Pons (tissue), 1 donor: ENCODE data around the gene ERICH4.
"Not testable (repeated sequence)": the region's sequence is repeated elsewhere in the genome, so short reads cannot be mapped to it uniquely, and the experiment has no call there.

Experiments used
- DNase-seq: peaks from one replicate; pipeline ENCODE4 v3.0.0-alpha.2; 2016; ENCODE audit warnings: low spot score

The ERICH4 gene

DNA sequence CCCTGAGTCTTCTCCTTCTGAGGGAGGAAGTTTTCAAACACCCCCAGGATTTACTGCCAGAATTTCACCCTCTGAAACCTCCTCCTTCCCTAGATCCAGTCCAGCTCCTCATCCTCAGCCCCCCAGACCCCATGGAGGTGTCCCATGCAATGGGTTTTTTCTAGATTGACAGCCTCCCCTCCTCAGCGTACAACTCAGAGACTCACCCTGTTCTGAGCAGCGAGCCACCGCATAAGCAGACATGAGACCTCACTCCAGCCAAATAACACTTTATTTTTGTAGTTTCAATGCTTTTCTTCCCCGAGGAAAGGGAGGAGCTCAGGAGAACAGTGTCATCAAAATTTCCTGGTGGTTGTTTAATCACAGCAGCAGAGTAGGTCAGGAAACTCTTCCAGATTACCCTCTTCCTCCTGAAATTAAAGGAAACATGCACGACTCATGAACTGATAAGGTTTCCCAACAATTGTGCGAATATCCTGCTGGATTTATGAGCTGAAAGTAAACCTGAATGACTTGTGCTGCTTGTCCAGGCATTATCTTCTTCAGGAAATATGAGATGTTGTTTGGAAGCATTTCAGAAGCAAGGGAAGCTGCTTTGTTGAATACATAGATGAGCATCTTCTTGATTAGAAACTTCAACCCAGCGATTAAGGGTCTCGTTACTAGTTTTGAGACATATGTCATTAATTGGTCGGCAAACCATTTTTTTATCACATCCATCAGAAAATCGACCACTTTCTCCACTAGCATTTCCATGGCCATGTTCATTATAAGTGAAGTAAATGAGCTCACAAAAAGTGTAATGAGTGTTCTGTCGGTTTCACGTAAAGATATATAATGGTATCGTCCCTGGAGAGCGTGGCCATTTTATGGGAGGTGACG lies 36.2 kb downstream of the ERICH4 start:
- DNase-seq: no peak

DNA sequence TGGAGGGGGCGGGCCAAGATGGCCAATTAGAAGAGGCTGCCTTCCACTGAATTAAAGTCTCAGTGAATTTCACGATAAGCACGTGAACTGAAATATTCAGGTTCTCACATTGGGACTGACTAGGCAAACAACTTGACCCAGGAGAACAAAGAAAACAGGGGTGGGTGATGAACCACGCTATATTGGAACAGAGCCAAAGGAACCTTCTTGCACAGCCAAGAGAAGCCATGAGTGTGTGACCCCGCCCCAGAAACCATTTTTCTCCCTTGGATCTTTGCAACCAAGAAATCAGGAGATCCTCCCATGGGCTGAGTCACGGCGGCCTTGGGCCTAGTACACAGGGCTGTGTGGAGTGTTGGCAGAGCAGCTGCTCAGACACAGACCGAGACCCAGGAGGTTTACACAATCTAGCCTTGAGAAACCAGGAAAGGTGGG lies 36.8 kb downstream of the ERICH4 start:
- DNase-seq: no peak

DNA sequence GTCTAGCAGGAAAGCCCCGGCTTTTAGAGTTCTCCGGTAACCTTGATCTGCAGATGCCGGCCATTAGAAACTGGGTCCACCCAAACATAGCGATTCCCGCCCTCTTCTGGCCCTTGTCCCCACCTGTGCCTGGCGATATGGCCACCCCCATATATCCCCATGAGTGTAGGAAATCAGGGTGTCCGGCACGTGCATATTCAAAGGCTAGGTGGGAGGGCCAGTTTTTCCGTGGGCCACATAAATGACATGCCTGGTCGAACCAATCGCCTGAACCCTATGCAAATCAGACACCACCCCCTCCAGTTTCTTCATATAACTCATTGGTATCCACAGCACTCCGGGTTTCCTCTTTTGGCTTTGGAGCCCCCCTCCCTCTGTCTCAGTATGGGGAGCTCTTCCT lies 37.4 kb downstream of the ERICH4 start:
- DNase-seq: no peak

DNA sequence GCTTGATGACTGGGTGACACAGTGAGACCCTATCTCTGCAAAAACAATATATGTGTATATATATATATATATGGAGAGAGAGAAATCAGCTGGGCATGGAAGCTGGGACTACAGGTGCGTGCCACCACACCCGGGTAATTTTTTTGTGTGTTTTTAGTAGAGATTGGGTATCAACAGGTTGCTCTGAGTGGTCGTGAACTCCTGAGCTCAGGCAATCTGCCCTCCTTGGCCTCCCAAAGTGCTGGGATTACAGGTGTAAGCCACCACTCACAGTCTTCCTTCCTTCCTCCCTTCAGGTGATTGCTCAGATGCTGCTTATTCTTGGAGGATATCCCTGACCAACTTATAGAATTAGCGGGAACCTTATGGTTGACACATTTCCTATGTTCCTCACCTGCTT lies 41.9 kb downstream of the ERICH4 start:
- DNase-seq: no peak

DNA sequence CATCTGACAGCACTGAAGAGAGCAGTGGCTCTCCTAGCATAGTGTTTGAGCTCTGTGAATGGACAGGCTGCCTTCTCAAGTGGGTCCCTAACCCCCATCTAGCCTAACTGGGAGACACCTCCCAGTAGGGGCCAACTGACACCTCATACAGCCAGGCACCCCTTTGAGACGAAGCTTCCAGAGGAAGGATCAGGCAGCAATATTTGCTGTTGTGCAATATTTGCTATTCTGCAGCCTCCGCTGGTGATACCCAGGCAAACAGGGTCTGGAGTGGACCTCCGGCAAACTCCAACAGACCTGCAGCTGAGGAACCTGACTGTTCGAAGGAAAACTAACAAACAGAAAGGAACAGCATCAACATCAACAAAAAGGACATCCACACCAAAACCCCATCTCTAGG lies 44.0 kb downstream of the ERICH4 start:
- not testable (repeated sequence) for DNase-seq

DNA sequence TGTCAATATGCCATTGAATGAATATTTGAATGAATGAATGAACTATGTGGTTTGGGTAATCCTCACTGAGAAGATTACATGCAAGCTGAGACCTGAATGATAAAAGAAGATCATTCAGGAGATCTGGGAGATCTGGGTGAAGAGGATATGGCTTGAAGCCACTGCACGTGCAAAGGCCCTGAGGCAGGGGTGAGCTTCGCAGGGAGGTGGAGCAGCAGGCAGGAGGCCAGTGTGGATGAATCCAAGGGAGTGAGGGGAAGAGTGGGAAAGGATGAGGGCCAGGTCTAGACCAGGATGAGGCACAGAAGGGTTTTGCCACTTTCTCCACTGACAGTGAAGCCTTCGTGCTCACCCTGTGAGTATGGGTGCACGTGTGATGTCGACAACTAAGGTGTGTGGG lies 49.9 kb downstream of the ERICH4 start:
- DNase-seq: no peak
